AG09309 (cell line): Measurements from ENCODE around the gene FLACC1.

Source experiments
- DNase-seq: peaks from one replicate; pipeline ENCODE4 v3.0.0-alpha.2; 2010; ENCODE audit warnings: low read depth
- H3K4me3 ChIP-seq: 2 replicates; pipeline ENCODE4 v1.5.1; 2011; ENCODE audit warnings: mild to moderate bottlenecking, low read depth, low read length, moderate library complexity; ENCODE audit not compliant: control insufficient read depth
- CTCF ChIP-seq: IDR thresholded peaks from 2 replicates; pipeline ENCODE4 v1.5.1; 2011; ENCODE audit warnings: mild to moderate bottlenecking, low read depth, low read length, inconsistent platforms; ENCODE audit not compliant: insufficient read depth, control insufficient read depth; ENCODE audit errors: missing control alignments

The FLACC1 gene

DNA sequence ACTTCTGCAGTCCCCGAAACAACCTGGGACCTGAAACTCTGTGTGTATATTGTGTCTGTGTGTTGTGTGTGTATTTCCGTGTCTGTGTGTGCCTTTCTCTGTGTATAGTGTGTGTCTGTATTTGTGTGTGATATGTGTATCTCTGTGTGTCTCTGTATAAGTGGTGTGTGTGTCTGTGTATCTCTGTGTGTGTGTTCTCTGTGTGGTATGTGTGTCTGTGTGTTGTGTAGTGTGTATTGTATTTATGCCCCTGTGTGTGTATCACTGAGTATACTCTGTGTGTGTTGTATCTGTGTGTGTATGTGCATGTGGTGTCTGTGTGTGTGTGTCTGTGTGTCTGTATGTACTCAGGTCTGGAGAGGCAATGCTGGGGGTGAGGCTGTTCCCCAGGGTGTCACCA lies 85.2 kb downstream of the FLACC1 start:
- H3K4me3 ChIP-seq, result no peak overlapping the region
- TF ChIP-seq CTCF, result no peak
- DNase-seq, result no peak

GRCh38 chr2:201270293-201271001 lies 86.7 kb downstream of the FLACC1 start:
- no peak for TF ChIP-seq CTCF
- no peak for DNase-seq
- H3K4me3 ChIP-seq, result no peak overlapping the region

GRCh38 chr2:201269764-201270163 lies 87.4 kb downstream of the FLACC1 start:
- no peak for TF ChIP-seq CTCF
- DNase-seq, result no peak
- H3K4me3 ChIP-seq, result no peak overlapping the region

GRCh38 chr2:201267278-201268030 lies 89.7 kb downstream of the FLACC1 start:
- no peak for DNase-seq
- TF ChIP-seq CTCF, result no peak
- no peak overlapping the region for H3K4me3 ChIP-seq

DNA sequence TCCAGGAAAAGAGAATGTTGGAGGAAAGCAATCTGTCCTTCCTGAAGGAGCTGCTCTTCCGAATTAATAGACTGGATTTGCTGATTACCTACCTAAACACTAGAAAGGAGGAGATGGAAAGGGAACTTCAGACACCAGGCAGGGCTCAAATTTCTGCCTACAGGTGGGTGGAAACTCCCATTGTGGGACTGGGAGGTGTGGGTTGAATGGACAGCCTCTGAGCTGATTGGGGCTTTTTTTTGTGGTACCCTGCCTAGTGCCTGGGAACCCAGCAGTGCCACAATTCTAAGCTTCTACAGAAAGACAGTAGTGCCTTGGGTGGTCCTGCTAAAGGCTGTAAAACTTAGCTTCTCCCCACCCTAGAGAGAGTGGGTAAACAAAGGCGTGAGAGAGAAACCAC lies 90.5 kb downstream of the FLACC1 start:
- no peak overlapping the region for H3K4me3 ChIP-seq
- no peak for TF ChIP-seq CTCF
- no peak for DNase-seq

GRCh38 chr2:201264472-201265173 lies 92.5 kb downstream of the FLACC1 start:
- TF ChIP-seq CTCF, result no peak
- H3K4me3 ChIP-seq, result no peak overlapping the region
- no peak for DNase-seq
